MM.1S (cell line): ENCODE measurements around the gene SENP1.

Experiments
- CTCF ChIP-seq: fragments of 300-600 bp; sonication (generic); IDR thresholded peaks from 2 replicates; pipeline ENCODE4 v1.5.1; 2016; ENCODE audit warnings: antibody characterized with exemption, low read length, mixed read lengths
- EZH2phosphoT487 ChIP-seq: fragments of 300-600 bp; sonication (generic); IDR thresholded peaks from 2 replicates; pipeline ENCODE4 v1.6.1; 2018; ENCODE audit warnings: antibody characterized with exemption, low read length

- TF ChIP-seq EZH2phosphoT487, result no peak
- no peak for TF ChIP-seq CTCF
Measured at GRCh38 chr12:48041591-48042423, 64.1 kb downstream of the SENP1 start.
